H9 (cell line): ENCODE measurements around the gene ISYNA1. TPM values are rescaled to one million over a fixed set of nuclear protein-coding genes. Genes with fewer than 3 reads are reported as not detected.
A peak's percentile ranks its signal among the peaks of the same experiment; 100 is the strongest.

Experiments
- DNase-seq: peaks from one replicate; pipeline ENCODE4 v3.0.0-alpha.2; 2017
- H2AFZ ChIP-seq: one replicate; pipeline ENCODE4 v1.6.1; 2013; ENCODE audit warnings: mild to moderate bottlenecking, low read length, control low read depth, moderate library complexity
- H2AK5ac ChIP-seq: 2 replicates; pipeline ENCODE4 v1.6.1; 2013; ENCODE audit warnings: low read length, control low read depth, mixed read lengths; ENCODE audit not compliant: insufficient read length
- H2BK120ac ChIP-seq: one replicate; pipeline ENCODE4 v1.6.1; 2013; ENCODE audit warnings: low read depth, mild to moderate bottlenecking, low read length, control low read depth, inconsistent platforms; ENCODE audit not compliant: poor library complexity, severe bottlenecking
- H2BK12ac ChIP-seq: 2 replicates; pipeline ENCODE4 v1.6.1; 2013; ENCODE audit warnings: low read length, control low read depth, mixed read lengths, low read depth; ENCODE audit not compliant: insufficient read length
- H2BK15ac ChIP-seq: 2 replicates; pipeline ENCODE4 v1.6.1; 2013; ENCODE audit warnings: low read depth, low read length, control low read depth
- H2BK20ac ChIP-seq: one replicate; pipeline ENCODE4 v1.6.1; 2013; ENCODE audit warnings: low read depth, mild to moderate bottlenecking, low read length, control low read depth, inconsistent platforms; ENCODE audit not compliant: poor library complexity, severe bottlenecking
- H2BK5ac ChIP-seq: 2 replicates; pipeline ENCODE4 v1.6.1; 2013; ENCODE audit warnings: low read length, control low read depth, mixed read lengths; ENCODE audit not compliant: insufficient read length
- H3K14ac ChIP-seq: 2 replicates; pipeline ENCODE4 v1.6.1; 2013; ENCODE audit warnings: low read length, control low read depth; ENCODE audit not compliant: insufficient read depth
- H3K18ac ChIP-seq: 2 replicates; pipeline ENCODE4 v1.6.1; 2013; ENCODE audit warnings: low read depth, mild to moderate bottlenecking, mixed read lengths, low read length, control low read depth; ENCODE audit not compliant: insufficient read length
- H3K23ac ChIP-seq: 2 replicates; pipeline ENCODE4 v1.6.1; 2013; ENCODE audit warnings: low read length, control low read depth, mixed read lengths, low read depth; ENCODE audit not compliant: insufficient read length
- H3K23me2 ChIP-seq: 2 replicates; pipeline ENCODE4 v1.6.1; 2013; ENCODE audit warnings: low read depth, mild to moderate bottlenecking, mixed read lengths, low read length, control low read depth; ENCODE audit not compliant: insufficient read length, poor library complexity, severe bottlenecking
- H3K27ac ChIP-seq: 2 replicates; pipeline ENCODE4 v1.5.1; 2013; ENCODE audit warnings: low read length, control low read depth, mixed read lengths, low read depth; ENCODE audit not compliant: insufficient read length
- H3K27me3 ChIP-seq: 2 replicates; pipeline ENCODE4 v1.6.1; 2013; ENCODE audit warnings: low read length, control low read depth, inconsistent platforms; ENCODE audit not compliant: insufficient read depth
- H3K4ac ChIP-seq: 2 replicates; pipeline ENCODE4 v1.6.1; 2013; ENCODE audit warnings: low read depth, mild to moderate bottlenecking, control low read depth, inconsistent platforms, low read length, moderate library complexity
- H3K4me1 ChIP-seq: 2 replicates; pipeline ENCODE4 v1.6.1; 2013; ENCODE audit warnings: low read length, control low read depth, inconsistent platforms; ENCODE audit not compliant: insufficient read depth
- H3K4me2 ChIP-seq: 2 replicates; pipeline ENCODE4 v1.6.1; 2013; ENCODE audit warnings: low read length, control low read depth, mixed read lengths; ENCODE audit not compliant: insufficient read length, insufficient read depth
- H3K56ac ChIP-seq: 2 replicates; pipeline ENCODE4 v1.6.1; 2013; ENCODE audit warnings: low read depth, mild to moderate bottlenecking, mixed read lengths, low read length, control low read depth; ENCODE audit not compliant: insufficient read length
- H3K79me1 ChIP-seq: 2 replicates; pipeline ENCODE4 v1.6.1; 2013; ENCODE audit warnings: low read depth, mild to moderate bottlenecking, moderate library complexity, low read length, control low read depth, inconsistent platforms; ENCODE audit not compliant: insufficient read depth, poor library complexity, severe bottlenecking
- H3K79me2 ChIP-seq: 2 replicates; pipeline ENCODE4 v1.6.1; 2013; ENCODE audit warnings: low read length, control low read depth, inconsistent platforms; ENCODE audit not compliant: insufficient read depth
- H3K9ac ChIP-seq: 2 replicates; pipeline ENCODE4 v1.6.1; 2013; ENCODE audit warnings: low read length, control low read depth, mixed read lengths; ENCODE audit not compliant: insufficient read length; ENCODE audit errors: extremely low read depth
- H3K9me3 ChIP-seq: one replicate; pipeline ENCODE4 v1.6.1; 2013; ENCODE audit warnings: low read depth, low read length, inconsistent platforms; ENCODE audit not compliant: control insufficient read depth
- H3T11ph ChIP-seq: one replicate; pipeline ENCODE4 v1.6.1; 2013; ENCODE audit warnings: mild to moderate bottlenecking, low read length, control low read depth, inconsistent platforms
- H4K20me1 ChIP-seq: one replicate; pipeline ENCODE4 v1.6.1; 2013; ENCODE audit not compliant: control insufficient read depth, insufficient read length, insufficient read depth
- H4K5ac ChIP-seq: 2 replicates; pipeline ENCODE4 v1.6.1; 2013; ENCODE audit warnings: low read depth, mild to moderate bottlenecking, mixed read lengths, low read length, control low read depth; ENCODE audit not compliant: insufficient read length
- H4K8ac ChIP-seq: replicated peaks from 2 replicates; pipeline ENCODE4 v1.6.1; 2013; ENCODE audit warnings: low read length, control low read depth, mixed read lengths, low read depth; ENCODE audit not compliant: insufficient read length
- H4K91ac ChIP-seq: 2 replicates; pipeline ENCODE4 v1.6.1; 2013; ENCODE audit warnings: low read depth, mild to moderate bottlenecking, moderate library complexity, mixed read lengths, low read length, control low read depth; ENCODE audit not compliant: insufficient read length
- H3K27ac Mint-ChIP-seq, 3 experiments: 2 replicates in 2 of 3; 3 replicates in 1 of 3; pipeline ENCODE4 v1.8.0; 2020 to 2021; ENCODE audit warnings: mixed read lengths in 3 of 3, mild to moderate bottlenecking in 1 of 3, moderate library complexity in 1 of 3
- H3K27me3 Mint-ChIP-seq: 2 replicates; pipeline ENCODE4 v1.8.0; 2021; ENCODE audit warnings: low read depth, mild to moderate bottlenecking, moderate library complexity, mixed read lengths
- H3K36me3 Mint-ChIP-seq, 3 experiments: 2 replicates in 2 of 3; 3 replicates in 1 of 3; pipeline ENCODE4 v1.8.0; 2020 to 2021; ENCODE audit warnings: low read depth in 3 of 3, mixed read lengths in 3 of 3; ENCODE audit not compliant: insufficient read depth in 1 of 3
- H3K4me1 Mint-ChIP-seq, 2 experiments: 2 replicates each; pipeline ENCODE4 v1.8.0; 2020; ENCODE audit warnings: mixed read lengths in 2 of 2
- H3K4me3 Mint-ChIP-seq, 2 experiments: 2 replicates in 1 of 2; 3 replicates in 1 of 2; pipeline ENCODE4 v1.8.0; 2020 to 2021; ENCODE audit warnings: mild to moderate bottlenecking in 2 of 2, mixed read lengths in 2 of 2, moderate library complexity in 1 of 2
- H3K9me3 Mint-ChIP-seq, 2 experiments: 2 replicates in 1 of 2; 3 replicates in 1 of 2; pipeline ENCODE4 v1.8.0; 2020; ENCODE audit warnings: mild to moderate bottlenecking in 2 of 2, mixed read lengths in 2 of 2, moderate library complexity in 1 of 2
- CTCF ChIP-seq: fragments of 200-600 bp; sonication (generic); conservative IDR thresholded peaks from 3 replicates; pipeline ENCODE4 v1.8.0; 2021; ENCODE audit warnings: antibody characterized with exemption, mild to moderate bottlenecking
- WGBS: extraction: QIAGEN DNeasy Blood & Tissue Kit; methylation state at CpG from one replicate; pipeline ENCODE4 v1.1.7; 2013; ENCODE audit warnings: missing lambda C conversion rate, low lambda C conversion rate, mixed read lengths; ENCODE audit not compliant: insufficient read length; ENCODE audit errors: extremely low coverage; 5-methylcytosine and 5-hydroxymethylcytosine counted together
- total RNA-seq: library from RNA; stranded (reverse); gene quantifications from 2 replicates; pipeline ENCODE4 v1.2.1, GENCODE V29; 2021

ISYNA1 gene
- total RNA-seq, 1 experiment from 2014 or later = 241 TPM

GRCh38 chr19:18418029-18418482 lies 19.9 kb downstream of the ISYNA1 start:
- H4K8ac ChIP-seq = no peak overlapping the region
- H3K36me3 Mint-ChIP-seq = peaks cover 0 to 5% (median 0%) of the 10 kb centered on the region in 3 experiments; a peak in 1 of 7 replicates
- no peaks in the 10 kb centered on the region; a peak in 2 of 5 replicates for H3K9me3 Mint-ChIP-seq
- no peak overlapping the region for H3T11ph ChIP-seq
- no peak overlapping the region for H2BK5ac ChIP-seq
- no peak overlapping the region for H3K18ac ChIP-seq
- no peak overlapping the region for H4K5ac ChIP-seq
- H4K91ac ChIP-seq = no peak overlapping the region
- H3K9me3 ChIP-seq = no peaks in the 10 kb centered on the region
- no peak overlapping the region for H2BK20ac ChIP-seq
- peaks cover 59% of the 10 kb centered on the region for H3K27me3 Mint-ChIP-seq
- peak overlapping the region; percentile 53 to 78; a peak in 4 of 5 replicates for H3K4me3 Mint-ChIP-seq
- H2AFZ ChIP-seq = no peak overlapping the region
- no peak overlapping the region for H3K14ac ChIP-seq
- no peak overlapping the region for H2BK15ac ChIP-seq
- no peak overlapping the region for H2BK120ac ChIP-seq
- H3K4me1 ChIP-seq = peaks cover 4% of the 10 kb centered on the region; the same call in 1 of the 2 replicates
- H3K27ac ChIP-seq = no peak overlapping the region
- no peak overlapping the region for H3K9ac ChIP-seq
- H4K20me1 ChIP-seq = no peaks in the 10 kb centered on the region
- no peak for DNase-seq
- H3K56ac ChIP-seq = no peak overlapping the region
- no peak overlapping the region for H3K4ac ChIP-seq
- H3K27me3 ChIP-seq = no peaks in the 10 kb centered on the region; the same call in 1 of the 2 replicates
- peak overlapping the region in 1 of 3 experiments; percentile 86; a peak in 1 of 7 replicates for H3K27ac Mint-ChIP-seq
- H2BK12ac ChIP-seq = no peak overlapping the region
- no peak overlapping the region for H2AK5ac ChIP-seq
- no CpG with 5 or more reads among the region's 30 CpGs for WGBS
- H3K4me2 ChIP-seq = peak overlapping the region; percentile 6
- TF ChIP-seq CTCF = no peak
- peaks cover 14% of the 10 kb centered on the region for H3K23me2 ChIP-seq
- no peaks in the 10 kb centered on the region for H3K79me2 ChIP-seq
- H3K23ac ChIP-seq = no peak overlapping the region
- no peaks in the 10 kb centered on the region for H3K79me1 ChIP-seq
- peaks cover 28 to 55% of the 10 kb centered on the region in 2 experiments for H3K4me1 Mint-ChIP-seq
